NCI-H748 treated with DMSO at 0.1 percent for 48 hours (cell line): ENCODE results near the gene LAMB4.

Experiments
- DNase-seq: peaks from one replicate; lab custom pipeline; 2025; lab: John Stamatoyannopoulos, UW

The LAMB4 gene

GRCh38 chr7:108140671-108141070 lies 10.5 kb upstream of the LAMB4 start:
- no peak for DNase-seq

- DNase-seq = no peak
These were observed 8.8 kb upstream of the LAMB4 start for GRCh38 chr7:108138911-108139310.

DNA sequence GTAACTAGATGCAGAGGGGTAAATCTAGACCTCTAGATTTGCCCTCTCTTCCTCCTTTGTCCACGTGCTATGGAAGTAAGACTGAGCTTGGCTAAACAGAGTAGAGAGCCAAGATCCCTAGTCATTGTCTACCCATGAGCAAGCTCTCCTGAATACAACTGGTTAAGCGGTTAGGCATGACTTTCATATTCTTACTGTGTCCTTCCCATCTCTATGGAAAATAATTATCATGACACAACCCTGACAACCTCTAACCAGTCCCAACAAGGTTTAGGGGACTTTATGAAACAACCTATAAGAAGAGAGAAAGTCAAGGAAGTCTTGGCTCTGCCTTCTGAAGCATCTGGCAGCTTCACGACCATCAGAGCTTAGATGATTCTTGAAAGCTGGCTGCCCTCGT lies 7.8 kb upstream of the LAMB4 start:
- no peak for DNase-seq

- no peak for DNase-seq
These were observed 6.9 kb upstream of the LAMB4 start for GRCh38 chr7:108137040-108137439.

GRCh38 chr7:108136191-108136688 lies 6.1 kb upstream of the LAMB4 start:
- DNase-seq = no peak

DNA sequence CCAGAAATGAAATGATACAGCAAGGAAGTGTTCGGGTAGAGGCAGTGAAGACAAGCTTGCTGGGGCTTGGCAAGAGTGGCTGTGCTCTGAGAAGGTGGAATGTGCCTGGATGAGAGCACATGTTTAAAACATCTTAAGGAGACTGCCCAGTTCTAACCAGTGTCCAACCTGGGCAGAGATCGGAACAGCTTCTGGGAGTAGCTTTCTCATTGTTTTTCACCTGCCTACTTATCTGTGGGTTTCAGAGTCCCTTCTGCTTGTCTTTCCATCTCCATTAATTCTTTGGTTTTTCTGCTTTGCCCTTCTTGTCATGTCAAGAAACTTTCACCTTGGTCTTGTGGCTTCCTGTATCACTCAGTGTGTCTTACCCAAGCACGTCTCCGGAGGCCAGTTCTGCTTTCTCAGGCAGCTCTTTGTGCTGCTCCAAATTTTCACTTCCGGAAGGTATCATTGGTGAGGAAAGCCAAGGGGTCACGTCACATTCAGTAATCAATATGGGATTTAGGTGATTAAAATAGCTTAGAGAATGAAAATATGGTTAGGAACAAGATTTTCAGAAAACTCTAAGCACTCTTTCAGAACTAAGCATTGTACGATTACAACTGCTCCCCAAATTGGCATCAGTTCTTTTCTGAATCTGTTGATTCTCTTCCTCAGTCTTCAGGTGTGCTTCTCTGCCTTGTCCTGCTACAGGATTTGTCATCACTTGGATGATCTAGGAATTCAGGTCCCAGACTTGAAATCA lies 5.5 kb upstream of the LAMB4 start:
- no peak for DNase-seq

DNA sequence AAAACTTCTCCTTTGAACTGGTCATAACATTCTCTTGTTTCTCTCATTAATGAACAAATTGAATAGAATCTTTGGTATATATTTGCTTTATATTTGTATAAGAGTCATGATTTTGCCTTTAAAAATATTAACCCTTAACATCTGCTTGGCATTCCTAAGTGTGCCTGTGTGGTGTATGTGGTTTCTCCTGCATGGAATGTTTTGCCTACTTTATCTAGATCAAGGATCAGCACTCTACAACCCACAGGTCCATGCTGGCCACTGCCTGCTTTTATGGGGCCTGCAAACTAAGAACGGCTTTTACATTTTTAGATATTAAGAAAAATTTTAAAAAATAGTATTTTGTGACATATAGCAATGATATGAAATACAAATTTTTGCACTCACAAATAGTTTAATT lies 4.3 kb upstream of the LAMB4 start:
- no peak for DNase-seq

DNA sequence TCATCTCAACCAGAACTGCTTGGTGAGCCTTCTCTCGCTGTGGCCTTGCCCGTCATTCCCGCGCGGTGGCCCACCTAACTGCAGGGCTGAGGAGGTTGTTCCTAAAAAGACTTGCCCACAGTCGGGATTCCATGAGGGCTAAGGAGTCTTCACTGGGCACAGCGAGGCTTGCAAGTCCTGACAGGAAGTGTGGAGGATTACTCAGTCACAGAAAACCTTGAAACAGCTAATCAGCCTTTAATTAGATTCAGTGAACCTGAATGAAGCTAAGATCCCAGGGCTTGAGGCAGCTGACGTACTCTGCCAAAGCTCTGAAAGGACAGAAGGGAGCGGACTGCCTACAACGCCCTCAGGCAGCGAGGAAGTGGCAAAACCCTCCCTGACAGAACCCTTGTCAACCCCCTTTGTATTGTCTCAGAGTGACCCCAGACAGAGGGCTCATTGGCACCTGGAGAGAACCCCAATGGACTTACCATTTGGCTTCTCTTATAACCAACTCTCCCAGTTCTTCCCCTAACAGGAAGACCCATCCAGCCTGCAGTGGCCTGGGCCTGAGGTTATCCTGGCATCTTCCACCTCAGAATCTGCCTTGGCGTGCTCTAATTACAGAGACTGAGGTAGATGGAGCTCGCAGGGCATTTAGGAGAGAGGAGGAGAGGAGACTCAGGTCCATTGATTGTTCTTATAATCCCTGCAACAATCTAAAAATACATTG lies 2.5 kb upstream of the LAMB4 start:
- DNase-seq = no peak

DNA sequence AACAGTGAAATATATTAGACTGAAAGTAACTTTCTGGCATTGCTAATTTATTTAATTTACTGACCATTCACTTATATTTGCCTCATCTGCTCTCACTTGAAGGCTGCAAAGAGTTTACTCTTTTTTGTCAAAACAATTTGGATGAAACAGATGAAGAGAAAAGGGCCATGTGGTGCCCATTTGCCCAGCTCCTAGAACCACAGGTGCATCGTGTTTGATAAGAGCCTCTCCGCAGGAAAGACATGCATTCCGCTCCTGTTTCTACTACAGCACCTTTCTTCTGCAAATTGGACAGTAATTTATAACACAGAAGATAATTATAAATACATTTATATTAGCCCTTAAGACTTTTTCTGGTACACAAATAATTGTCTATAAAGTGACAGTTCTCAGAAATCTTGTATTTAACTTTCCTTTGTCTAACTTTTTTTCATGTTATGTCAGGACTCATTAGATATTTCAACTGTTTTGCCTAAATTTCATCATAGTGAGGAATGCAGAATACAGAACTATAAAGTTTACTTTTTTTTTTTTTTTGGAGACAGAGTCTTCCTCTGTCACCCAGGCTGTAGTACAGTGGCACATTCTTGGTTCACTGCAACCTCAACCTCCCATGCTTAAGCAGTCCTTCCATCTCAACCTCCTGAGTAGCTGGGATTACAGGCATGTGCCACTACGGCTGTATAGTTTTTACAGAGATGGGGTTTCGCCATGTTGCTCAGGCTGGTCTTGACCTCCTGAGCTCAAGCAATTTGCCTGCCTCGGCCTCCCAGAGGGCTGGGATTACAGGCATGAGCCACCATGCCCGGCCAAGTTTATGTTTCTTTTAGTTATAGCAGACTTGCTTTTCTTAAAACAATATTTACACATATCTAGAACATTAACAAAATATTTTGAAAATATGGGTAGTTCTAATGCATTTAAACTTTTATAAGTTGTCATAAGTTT lies 869 bp downstream of the LAMB4 start:
- no peak for DNase-seq

DNA sequence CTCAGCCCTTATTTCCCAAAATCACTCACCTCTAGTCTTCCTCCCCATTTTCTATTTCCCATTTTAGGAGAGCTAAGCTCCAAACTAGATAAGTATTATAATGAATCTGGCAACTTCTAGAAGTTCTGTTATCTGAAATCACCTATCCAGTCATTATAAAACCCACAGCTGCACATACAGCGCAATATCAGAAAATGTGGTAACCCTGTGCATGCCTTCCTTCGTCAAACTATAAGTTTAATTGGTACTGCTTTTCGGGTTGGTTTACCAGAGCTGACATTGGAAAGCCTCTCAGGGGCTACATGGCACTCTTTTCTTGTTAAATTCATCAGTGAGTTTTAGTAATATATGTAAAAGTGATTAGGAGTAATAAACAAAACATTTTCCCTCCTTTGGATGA lies 1.6 kb downstream of the LAMB4 start:
- DNase-seq = no peak

GRCh38 chr7:108127461-108127860 lies 2.7 kb downstream of the LAMB4 start:
- DNase-seq = no peak

DNA sequence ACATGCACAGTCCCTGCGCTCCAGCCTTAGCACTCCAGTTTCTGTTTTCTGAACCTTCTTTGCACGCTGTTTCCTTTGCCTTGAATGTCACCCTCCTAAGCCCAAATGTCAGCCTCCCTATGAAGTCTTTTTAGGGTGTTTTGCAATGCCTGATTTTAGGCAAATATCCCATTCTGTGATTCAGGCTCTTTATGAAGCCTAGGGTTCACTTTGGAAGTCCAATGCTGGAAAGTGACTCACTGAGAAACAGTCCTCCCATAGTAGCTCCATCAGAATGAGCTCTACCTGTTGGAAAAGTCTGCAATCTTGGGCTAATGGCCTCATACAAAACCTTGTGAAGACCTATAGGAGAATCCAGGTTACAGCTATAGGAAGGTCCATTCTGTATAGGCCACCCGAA lies 5.3 kb downstream of the LAMB4 start:
- DNase-seq = no peak

DNA sequence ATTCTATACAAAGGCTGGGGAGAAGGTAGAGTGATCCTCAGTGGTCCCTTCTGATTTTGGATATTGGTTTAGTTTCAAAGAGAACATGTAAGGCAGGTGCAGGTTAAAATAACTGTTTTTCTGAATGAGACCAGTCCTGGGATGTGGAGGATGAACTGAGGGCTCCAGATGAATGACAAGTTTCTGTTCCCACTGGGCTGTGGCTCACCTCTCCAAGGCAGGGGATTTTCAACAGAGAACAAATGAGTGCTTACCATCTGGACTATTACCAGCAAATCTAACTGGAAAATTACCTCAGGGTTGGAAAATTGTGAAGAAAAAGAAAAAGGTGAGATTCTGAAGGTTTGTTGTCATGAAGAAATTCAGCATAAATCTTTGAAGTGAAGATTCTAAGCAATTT lies 8.0 kb downstream of the LAMB4 start:
- DNase-seq = no peak

DNA sequence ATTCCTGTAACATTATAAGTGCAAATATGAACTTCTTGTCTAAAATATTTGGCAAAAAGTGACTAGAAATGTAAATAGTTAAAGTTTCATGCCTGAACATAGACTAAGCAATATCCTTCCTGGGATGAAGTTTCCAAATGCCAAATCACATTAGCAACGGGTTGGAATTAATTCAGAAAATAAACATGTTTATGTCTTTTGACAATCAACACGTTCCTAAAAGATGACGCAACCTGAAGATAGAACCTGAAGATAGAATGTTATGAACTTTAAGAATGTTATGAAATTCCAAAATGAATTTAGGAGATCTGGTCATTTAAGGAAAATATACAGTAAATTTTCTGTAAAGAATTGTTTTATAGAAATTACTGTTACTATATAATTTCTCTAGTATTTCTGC lies 9.2 kb downstream of the LAMB4 start:
- DNase-seq = no peak

DNA sequence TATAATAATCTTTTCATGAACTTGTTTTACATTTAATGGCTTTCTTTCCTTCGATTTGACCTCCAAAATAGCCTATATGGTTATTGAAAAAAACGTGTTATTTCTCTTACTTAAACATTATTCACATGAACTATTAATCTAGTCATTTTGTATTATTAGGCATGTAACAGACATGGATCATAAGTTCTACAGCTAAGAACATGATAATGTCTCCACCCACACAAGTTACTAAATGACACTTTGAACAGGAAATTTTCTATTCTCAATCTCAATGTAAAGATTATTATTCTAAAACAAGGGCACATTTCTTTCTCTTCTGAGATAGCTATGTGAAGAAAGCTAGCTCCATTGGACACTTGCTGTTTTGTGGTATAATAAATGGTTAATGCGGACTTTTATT lies 10.0 kb downstream of the LAMB4 start:
- DNase-seq = no peak

DNA sequence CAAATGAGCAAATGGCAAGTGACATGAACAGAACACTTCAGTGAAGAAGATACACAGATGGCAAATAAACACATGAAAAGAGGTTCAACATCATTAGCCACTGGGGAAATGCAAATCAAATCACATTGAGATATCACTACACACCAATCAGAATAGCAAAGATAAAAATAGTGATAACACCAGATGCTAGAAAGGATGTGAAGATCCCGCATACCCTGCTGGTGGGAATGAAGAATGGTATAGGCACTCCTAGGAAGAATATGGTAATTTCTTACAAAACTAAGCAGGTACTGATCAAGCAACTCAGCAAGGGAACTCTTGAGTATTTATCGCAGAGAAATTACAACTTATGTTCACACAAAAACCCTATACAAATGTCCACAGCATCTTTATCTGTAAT lies 11.2 kb downstream of the LAMB4 start:
- no peak for DNase-seq

DNA sequence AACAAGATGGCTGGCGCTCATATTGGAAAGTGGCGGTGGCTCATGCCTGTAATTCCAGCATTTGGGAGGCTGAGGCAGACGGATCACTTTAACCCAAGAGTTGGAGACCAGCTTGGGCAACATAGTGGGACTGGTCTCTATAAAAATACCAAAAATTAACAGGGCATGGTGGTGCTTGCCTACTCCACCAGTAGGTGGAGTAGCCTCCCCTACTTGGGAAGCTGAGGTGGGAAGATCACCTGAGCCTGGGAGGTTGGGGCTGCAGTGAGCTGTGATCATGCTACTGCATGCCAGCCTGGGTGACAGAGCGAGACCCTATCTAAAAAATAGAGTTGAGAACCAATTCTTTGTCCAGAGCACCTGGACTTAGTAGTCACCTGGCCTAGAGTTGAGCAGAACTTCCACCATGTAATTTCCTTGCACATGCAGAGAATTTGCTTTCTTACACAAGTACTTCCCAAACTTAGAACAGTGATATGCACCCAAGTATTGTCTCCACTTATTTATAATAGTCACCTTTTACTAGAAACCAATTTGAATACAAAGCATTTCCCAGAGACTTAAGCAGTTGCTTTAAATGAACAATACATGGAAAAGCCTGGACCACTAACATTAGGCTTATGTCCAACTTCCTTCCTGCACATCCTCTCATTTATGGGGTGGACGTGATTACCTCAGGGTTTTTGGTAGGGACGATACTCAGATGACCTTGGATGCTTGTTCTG lies 15.9 kb downstream of the LAMB4 start:
- no peak for DNase-seq

DNA sequence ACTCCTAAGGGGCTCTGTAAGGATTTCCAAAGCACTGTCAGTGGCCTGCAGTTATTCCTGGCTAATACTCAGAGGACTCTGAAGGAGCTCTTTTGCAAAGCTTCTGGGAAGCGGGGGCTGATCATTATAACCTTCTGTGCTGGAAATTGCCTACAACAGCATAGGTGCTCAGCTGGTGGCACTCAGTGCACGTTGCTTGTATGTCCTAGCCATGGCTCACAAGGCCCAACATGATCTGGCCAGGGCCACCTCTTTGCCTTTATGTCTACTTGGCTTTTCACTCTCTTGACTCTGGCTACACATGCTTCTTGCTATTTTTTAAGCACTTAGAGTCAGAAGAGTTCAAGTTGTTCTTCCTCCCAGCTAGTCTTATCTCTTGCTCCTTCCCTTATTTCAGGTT lies 17.5 kb downstream of the LAMB4 start:
- DNase-seq = no peak

- peak; percentile 11 for DNase-seq
These were observed 20.8 kb downstream of the LAMB4 start for GRCh38 chr7:108109221-108109908.

GRCh38 chr7:108108131-108108530 lies 22.0 kb downstream of the LAMB4 start:
- DNase-seq = no peak

DNA sequence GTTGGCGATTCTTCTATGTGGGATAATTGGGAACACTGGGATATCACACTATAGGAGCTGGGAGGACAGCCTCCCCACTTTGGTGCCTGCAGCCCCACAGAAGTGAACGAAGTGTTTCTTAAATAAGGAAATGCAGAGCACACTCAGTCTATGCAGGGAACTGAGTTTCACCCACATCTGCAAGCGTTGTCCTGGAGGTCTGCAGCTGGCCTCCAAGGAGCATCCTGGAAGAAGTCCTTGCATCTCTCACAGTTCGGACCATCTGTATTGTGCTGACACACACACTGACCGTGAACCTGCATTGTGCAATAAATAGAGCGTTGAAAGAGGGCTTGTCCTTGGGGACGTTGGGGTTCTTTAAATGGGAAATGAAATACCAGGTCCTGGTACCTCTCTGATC lies 25.8 kb downstream of the LAMB4 start:
- no peak for DNase-seq
